NCI-H1105 treated with DMSO at 0.1 percent for 48 hours (cell line): Measurements from ENCODE around the gene SYMPK.
"Not testable (repeated sequence)": the region's sequence is repeated elsewhere in the genome, so short reads cannot be mapped to it uniquely, and the experiment has no call there.

Experiments used
- DNase-seq: peaks from one replicate; lab custom pipeline; 2025; lab: John Stamatoyannopoulos, UW

SYMPK gene

DNA sequence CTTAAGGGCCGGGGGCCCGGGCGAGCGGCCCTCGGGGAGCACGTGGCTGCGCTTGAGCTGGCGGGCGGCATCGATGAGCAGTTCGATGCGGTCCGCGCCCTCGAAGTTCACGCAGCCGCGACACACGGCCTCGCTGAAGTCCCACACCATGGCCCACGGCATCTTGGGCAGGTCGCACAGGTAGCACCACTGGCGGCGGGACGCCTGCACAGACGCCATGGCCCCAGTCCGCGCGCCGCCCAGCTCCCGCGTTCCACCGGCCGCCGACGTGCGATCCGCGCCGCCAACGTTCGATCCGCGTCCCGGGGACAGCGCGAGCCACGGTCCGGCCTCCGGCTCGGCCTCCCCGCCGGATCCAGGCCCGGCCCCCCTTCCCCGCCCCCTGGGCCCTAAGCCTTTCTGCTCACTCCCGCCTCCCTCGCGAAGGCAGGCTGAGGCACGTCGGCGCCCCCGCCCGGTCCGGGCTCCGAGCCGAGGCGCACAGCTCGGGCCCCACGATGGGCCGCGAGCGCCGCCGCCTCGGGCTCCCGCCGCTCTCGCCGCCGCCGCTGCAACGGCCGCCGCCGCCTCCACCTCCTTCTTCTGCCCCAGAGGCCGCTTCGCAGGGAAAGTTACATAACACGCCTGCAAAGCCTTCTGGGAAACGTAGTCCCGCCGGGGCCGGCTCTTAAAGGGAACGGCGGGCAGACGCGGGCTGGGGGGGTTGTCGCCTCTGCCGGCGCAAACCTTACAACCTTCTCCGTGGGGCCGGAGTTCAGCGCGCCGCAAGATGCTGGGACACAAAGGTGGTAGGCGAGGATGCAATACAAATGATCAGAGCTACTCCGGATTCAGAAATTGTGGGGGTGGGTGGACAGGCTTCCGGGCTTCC is 22.8 kb upstream of the SYMPK start, which contains the start of gene IRF2BP1:
IRF2BP1 (minus strand) TSS at position 586 of the 871 bp plus-strand sequence; CDS start at position 219, 367 bp downstream.
- DNase-seq, result peak; percentile 92

DNA sequence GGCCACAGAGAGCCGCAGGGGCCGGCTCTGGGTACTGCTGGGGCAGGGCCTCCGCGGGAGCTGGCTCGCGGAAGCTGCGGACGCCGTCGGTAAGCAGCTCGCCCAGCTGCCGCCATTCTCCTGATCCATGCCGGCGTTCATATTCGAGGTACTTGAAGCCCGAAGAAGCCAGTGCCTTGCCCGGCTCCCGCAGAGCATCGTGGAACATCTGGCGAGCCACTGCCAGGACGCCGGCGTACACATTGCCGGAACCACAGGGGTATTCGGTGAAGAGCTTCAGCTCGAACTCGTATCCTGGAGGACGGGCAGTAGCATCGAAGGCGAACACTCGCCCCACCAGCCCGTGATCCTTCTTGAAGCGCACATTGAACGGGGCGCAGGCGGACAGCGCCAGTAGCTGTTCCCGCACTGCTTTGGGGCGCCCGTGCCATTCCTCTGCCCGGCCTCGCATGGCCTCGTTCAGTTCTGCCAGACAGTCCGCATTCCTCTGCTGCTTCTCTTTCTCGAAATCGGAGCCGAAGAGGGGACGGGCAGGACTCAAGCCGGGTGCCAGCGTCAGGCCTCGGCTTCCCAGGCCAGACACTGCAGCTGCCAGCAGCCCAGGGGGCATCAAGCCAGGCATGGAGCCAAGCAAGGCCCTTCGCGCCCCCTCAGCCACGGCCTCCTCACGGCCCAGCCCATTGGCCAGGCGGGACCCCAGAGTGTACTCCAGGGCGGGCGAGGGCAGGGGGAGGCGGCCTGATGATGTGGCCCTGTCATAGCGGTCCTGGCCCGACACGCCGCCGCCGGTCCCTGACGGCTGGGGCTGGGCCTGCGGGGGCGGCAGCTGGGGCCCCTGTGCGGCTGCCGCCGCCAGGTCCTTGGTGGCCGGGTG is 22.0 kb upstream of the SYMPK start:
- DNase-seq, result peak; percentile 6

DNA sequence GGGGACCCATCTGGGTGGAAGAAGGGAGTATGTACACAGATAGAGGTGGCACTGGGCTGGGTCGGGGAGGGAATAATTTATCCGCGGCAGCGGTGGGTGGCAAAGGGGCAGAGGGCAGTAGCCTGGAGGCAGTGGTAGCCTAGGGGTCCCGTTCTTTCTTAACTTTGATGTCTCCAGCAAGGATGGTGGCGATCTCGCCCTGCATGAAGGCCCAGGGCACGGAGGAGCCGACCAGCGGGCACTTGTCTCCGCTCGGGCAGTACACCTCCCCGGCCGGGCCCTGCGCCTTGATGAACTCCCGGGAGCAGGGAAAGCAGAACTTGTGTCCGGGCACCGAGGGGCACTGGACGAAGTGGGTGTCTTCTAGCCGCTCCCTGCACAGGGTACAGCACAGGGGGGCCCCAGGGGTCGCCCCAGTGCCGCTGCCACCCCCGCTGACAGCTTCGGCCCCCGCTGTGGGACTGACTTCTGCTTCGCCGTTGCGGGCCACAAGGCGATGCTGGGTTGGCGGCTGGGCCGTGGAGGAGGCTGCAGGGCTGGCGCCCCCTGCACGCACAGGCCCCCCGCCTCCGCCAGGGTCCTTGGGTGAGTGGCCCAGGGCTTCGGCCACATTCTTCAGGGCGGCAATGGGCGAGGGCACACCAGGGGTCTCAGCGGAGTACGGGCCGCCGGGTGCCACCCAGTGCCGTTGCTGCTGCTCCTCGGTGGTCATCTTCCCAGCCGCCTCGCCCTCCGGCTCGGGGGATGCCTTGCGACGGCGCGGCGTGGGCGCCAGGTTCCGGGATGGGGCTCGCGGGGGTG is 21.1 kb upstream of the SYMPK start:
- DNase-seq, result no peak

DNA sequence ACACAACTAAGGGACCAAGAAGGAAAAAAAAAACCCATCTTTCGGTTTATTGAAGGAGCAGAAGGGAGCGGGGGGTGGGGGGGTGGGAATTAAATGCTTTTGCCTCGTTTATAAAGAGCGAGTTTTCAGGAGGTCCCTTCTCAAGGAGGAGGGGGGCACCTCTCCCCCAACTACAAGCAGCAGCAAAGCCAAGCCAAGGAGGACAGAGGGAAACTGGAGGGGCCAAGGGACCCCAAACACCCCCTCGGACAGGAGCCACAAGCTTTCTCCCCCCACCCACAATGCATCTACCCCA is 20.6 kb upstream of the SYMPK start:
- DNase-seq, result no peak

DNA sequence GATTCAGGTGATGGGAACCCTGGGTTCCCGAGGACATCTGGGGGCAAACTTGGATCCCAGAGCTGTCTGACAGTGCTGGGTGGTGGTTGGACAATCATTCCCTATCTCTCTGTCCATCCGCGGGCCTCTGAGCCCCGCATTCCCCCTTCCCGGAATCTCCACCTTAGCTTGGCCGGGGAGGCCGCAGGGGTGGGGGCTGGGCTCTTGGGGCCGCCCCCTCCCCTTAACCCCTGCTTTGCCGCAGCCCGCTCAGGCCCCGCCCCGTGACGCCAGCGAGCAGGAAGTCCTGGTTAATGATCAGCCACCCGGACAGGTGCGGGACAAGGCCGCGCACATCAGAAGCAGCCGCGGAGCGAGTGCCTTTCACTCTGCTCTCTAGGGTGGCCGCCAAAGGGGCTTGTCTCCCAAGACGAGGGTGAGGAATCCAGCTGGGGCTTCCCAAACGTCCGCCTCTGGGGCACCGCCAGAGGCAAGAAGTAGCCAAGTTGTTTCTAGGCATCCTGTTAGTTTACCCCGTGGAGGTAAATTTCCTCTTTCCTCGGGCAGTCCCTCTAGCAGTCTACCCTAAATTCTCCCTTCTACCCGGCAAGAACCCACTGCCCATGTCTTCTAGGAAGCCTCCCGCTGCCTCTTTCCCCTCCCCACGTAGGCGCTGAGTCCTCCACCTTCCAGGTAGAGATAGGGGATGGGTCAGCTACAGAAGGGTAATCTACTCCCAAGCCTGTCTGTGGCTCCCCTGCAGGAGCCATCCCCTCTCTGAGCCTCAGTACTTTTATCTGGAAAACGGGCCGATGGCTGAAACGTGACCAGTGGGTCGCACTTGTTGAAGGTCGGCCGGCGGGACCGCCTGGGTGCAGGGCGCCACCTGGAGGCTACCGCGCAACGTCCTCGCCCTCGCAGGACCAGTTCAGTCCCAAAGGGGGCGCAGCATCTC is 20.0 kb upstream of the SYMPK start:
- peak; percentile 62 for DNase-seq

DNA sequence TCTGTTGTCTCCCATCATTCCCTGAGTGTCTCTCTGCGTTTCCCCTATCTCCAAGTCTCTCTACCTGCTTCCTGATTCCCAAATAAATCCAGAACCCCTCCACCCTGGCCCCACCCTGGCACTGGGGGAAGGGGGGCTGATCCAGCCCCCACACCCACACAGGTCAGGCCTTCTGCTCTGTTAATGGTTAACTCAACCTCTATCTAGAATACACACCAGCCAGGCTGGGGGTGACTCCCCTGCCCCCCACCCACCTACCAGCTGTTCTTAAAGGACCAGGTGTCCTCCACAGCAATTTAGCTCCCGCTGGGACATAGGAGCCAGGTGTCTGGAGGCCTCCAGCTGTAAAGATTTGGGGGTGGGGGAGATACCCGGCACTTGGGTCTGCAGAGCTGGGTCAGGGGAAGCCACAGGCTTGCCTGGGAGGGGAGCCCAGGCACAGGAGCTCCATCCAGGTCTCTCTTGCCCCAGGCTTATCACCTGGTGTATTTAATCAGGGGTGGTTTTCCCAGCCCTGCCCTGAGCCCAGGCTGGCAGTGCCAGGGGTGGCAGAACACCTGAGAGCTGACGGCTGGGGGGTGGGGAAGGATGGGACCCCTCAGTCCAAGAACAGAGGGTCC is 19.1 kb upstream of the SYMPK start:
- DNase-seq, result peak; percentile 24

DNA sequence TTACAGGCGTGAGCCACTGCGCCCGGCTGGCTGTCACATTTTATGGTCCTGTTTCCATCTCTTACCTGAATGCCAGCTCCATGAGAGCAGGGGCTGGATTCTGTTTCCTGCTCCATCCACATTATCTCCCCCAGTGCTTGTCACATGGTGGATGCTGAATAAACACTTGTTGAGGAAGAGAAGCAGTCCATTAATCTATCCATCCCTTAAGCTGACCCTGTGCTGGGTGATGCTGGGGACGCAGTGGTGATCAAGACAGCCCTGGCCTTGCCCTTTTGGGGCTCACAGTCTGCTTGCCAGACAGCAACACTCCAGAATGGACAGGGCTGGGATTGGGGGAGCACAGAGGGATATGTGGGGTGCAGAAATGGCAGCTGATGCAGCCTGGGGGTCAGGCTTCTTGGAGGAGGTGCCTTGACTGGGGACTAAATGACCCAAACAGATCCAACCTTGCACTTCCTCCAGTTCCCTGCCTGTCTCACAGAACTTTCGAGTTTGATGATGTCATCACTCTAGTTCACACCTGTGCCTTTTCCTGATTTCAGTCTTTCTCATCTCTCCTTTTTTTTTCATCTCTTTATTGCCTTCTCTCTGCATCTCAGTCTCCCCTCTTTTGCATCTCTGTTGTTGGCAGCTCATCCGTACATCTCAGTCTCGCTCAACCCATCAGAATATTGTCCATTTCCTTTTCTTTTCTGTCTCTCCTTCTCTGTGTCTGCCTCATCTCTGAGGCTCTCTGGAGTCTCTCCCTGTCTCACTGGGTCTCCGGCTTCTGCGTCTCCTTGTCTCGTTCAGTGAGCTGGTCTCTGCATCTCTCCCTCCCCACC is 18.3 kb upstream of the SYMPK start:
- DNase-seq, result no peak

DNA sequence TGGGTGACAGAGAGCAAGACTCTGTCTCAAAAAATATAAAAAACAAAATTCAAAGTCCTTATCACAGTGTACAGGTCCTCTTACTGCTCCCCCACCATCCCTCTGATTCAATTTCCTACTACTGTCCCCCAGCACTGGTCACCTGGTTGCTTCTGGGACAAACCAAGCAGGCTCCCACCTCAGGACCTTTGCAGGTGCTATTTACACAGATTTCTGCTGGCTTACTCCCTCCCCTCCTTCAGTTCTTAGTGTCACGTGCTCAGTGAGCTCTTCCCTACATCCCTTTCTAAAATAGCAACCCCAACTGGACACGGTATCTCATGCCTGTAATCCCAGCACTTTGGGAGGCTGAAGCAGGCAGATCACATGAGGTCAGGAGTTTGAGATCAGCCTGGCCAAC is 17.0 kb upstream of the SYMPK start:
- DNase-seq, result no peak

DNA sequence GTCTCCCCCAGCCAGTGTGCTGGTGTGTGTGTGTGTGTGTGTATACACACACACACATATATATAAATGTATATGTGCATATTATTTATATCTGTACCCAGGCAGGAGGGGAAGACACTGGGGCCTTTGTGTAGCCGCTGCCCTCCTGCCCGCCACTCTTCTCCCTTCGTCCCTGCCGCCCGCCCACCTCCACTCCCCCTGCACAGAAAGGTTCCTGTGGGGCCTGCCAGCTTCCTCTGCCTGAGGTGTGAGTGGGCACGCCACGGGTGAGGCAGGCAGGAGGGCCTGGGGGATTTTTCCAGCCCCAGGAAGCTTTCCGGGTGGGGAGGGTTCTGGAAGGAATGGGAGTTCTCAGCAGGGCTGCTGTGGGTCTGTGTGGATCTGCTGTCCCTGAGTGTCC is 16.1 kb upstream of the SYMPK start:
- no peak for DNase-seq

DNA sequence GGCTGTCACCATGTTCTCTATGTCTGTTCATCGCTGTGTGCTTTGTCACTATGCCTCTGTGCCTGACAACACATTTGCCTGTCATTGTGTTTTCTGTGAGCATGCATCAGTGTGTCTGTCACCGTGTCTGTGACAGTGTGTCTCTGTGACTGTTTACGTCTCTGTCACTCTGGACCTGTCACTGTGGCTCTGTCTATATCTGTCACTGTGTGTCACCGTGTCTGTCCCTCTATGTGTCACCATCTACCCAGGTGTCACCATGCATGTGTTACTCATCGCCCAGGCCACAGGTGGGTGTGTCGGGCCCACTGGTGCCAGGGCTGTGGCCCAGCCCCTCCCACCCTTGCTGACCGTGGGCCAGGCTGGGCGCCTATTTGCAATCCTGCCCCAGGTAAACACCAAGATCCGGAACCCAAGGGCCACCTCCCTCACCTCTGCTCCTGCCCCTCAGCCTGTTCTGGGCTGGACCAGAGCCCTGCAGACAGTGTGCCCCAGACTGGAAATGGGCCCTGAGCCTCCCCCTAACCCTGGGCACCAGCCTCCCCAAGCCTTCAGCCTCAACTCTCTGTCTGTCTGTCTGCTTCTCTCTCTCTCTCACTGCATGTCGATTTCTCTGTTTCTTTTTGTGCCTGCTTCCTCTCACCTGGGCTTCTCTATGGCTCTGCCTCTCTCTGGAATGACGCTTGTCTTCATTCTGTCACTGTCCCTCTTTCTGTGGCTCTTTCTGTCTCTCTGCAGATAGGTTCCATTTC is 15.3 kb upstream of the SYMPK start:
- DNase-seq, result no peak

DNA sequence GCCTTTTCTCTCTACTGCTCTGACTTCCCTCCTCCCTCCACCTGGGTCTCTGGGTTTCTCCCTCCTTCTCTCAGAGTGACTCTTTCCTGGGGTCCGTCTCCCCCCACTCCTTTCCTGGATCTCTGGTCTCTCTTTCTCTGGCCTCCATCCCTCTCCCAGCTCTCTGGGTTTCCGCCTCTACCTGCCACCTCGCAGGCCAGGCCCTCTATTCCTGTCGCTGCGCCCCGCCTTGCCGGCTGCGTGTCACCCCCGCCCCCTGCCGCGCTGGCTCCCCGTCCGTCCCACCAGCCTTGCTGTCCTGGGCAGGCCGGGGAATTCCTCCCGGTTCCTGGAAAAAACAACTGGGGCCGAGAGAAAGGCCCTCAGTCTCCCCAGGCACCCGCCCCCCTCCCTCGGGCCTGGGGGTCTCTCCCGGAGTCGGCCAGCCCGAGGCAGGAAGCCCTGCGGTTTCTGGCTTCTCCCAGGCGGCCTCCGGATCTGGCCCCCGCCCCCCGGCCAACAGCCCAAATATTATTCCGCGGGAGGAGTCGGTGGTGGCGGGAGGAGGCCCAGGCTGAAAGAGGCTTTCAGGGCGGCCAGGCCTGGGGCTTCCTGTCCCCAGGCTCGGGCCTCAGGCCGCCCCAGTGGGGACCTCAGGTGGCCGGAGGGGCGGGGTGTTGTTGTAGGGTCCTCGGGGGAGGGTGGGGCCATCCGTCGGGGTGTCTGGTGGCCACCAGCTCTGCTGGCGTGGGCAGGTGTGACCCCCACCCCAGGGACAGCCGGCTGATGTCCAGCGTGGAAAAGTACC is 13.7 kb upstream of the SYMPK start:
- DNase-seq, result no peak

DNA sequence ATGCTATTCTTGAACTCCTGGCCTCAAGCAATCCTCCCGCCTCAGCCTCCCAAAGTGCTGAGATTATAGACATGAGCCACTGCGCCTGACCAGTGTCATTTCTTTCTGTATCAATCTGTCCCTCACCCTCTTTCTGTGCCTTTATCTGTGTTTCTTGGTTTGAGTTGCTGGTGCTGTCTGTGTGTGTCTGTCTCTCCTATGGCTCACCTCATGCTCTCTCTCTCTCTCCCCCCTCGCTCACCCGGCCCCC is 13.1 kb upstream of the SYMPK start:
- no peak for DNase-seq

DNA sequence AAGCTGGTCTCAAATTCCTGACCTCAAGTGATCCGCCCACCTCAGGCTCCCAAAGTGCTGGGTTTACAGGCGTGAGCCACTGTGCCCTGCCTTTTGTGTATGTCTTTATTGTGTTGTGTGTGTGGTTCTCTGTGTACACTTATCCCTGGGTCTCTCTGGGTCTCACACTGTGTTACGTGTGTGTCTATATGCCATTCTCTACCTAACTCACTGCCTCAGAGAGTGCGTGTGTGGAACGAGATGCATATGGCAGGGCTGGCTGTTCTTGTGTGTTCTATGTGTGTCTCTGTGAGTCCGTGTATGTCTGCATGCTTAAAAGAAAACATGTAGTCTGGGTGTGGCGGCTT is 11.6 kb upstream of the SYMPK start:
- no peak for DNase-seq

DNA sequence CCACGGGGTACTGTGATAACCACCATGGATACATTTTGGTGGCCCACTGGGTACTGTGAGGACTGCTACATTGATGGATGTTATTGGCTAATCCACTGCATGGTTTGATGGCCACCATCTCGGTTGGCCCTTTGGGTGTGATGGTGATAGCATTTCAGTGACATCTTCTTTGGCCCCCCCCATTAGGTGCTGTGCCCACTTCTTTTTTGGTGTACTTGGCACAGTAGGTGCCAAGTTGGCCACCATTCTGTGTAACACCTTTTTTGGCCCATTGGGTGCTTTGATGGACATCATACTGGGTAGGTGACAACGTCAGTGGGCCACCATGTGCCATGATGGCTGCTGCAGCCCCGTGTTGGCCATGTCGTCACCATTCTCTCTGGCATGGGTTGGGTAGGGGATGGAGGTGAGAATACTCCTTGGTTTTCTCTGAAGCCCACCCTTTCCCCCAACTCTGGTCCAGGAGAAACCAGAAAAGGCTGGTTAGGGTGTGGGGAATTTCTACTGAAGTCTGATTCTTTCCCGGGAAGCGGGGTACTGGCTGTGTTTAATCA is 10.3 kb upstream of the SYMPK start:
- DNase-seq, result no peak

DNA sequence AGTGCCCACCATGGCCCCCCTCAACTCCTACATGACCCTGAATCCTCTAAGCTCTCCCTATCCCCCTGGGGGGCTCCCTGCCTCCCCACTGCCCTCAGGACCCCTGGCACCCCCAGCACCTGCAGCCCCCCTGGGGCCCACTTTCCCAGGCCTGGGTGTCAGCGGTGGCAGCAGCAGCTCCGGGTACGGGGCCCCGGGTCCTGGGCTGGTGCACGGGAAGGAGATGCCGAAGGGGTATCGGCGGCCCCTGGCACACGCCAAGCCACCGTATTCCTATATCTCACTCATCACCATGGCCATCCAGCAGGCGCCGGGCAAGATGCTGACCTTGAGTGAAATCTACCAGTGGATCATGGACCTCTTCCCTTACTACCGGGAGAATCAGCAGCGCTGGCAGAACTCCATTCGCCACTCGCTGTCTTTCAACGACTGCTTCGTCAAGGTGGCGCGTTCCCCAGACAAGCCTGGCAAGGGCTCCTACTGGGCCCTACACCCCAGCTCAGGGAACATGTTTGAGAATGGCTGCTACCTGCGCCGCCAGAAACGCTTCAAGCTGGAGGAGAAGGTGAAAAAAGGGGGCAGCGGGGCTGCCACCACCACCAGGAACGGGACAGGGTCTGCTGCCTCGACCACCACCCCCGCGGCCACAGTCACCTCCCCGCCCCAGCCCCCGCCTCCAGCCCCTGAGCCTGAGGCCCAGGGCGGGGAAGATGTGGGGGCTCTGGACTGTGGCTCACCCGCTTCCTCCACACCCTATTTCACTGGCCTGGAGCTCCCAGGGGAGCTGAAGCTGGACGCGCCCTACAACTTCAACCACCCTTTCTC is 9.4 kb upstream of the SYMPK start:
- DNase-seq, result no peak

DNA sequence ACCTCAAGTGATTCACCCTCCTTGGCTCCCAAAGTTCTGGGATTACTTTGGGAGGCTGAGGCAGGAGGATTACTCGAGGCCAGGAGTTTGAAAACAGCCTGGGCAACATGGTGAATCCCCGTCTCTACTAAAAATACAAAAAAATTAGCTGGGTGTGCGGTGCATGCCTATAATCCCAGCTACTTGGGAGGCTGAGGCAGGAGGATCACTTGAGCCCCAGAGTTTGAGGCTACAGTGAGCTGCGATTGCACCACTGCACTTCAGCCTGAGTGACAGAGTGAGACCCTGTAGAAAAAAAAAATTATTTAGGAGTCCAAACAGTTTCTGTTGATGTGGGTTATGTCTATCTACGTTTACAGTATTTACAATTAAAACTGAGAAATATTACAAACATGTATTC is 7.9 kb upstream of the SYMPK start:
- no peak for DNase-seq

DNA sequence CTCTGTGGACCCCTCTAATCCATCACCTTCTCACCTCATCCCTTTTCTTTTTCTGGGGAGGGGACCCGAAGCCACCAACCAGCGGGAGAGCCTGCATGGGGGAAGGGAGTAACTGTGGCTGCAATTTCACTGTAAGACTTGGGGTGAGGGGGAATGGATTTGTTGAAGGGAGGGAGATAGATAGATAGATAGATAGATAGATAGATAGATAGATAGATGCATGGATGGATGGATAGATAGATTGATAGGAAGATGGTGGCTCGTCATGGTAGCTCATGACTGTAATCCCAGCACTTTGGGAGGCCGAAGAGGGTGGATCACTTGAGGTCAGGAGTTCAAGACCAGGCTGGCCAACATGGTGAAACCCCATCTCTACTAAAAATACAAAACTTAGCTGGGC is 4.3 kb upstream of the SYMPK start:
- not testable (repeated sequence) for DNase-seq
